Osteoblast (primary cell): ENCODE measurements around the gene KRTAP9-4. TPM values are rescaled to one million over a fixed set of nuclear protein-coding genes. Genes with fewer than 3 reads are reported as not detected.
"Not testable (repeated sequence)": the region's sequence is repeated elsewhere in the genome, so short reads cannot be mapped to it uniquely, and the experiment has no call there.

Experiments used
- DNase-seq: peaks from one replicate; pipeline ENCODE4 v3.0.0; 2011; ENCODE audit warnings: low spot score, mixed read lengths; ENCODE audit not compliant: insufficient read length; ENCODE audit errors: missing footprints
- H2AFZ ChIP-seq: 2 replicates; pipeline ENCODE4 v1.6.0; 2011; ENCODE audit warnings: mild to moderate bottlenecking, low read length
- H3K27ac ChIP-seq: 2 replicates; pipeline ENCODE4 v1.5.1; 2011; ENCODE audit warnings: mild to moderate bottlenecking, low read depth, low read length, moderate library complexity
- H3K27me3 ChIP-seq: 2 replicates; pipeline ENCODE4 v1.6.0; 2012; ENCODE audit warnings: mild to moderate bottlenecking, control low read depth, inconsistent platforms, low read length, moderate library complexity; ENCODE audit not compliant: insufficient read depth
- H3K36me3 ChIP-seq: 2 replicates; pipeline ENCODE4 v1.5.1; 2011; ENCODE audit warnings: mild to moderate bottlenecking, low read length, control low read depth, moderate library complexity; ENCODE audit not compliant: insufficient read depth
- H3K4me1 ChIP-seq: 2 replicates; pipeline ENCODE4 v1.5.1; 2011; ENCODE audit warnings: mild to moderate bottlenecking, low read length, control low read depth, moderate library complexity; ENCODE audit not compliant: insufficient read depth
- H3K4me2 ChIP-seq: 2 replicates; pipeline ENCODE4 v1.6.0; 2011; ENCODE audit warnings: mild to moderate bottlenecking, low read length; ENCODE audit not compliant: insufficient read depth
- H3K4me3 ChIP-seq: fragments of 200-600 bp; sonication (generic); 3 replicates; pipeline ENCODE4 v1.5.1; 2012; ENCODE audit warnings: mild to moderate bottlenecking, low read length, inconsistent platforms; ENCODE audit not compliant: insufficient read depth
- H3K79me2 ChIP-seq: 2 replicates; pipeline ENCODE4 v1.6.0; 2012; ENCODE audit warnings: mild to moderate bottlenecking, low read length, control low read depth, inconsistent platforms; ENCODE audit not compliant: insufficient read depth
- H3K9me3 ChIP-seq: 2 replicates; pipeline ENCODE4 v1.5.1; 2011; ENCODE audit warnings: low read depth, low read length, control low read depth
- H4K20me1 ChIP-seq: 2 replicates; pipeline ENCODE4 v1.6.0; 2012; ENCODE audit warnings: mild to moderate bottlenecking, low read length, control low read depth; ENCODE audit not compliant: insufficient read depth
- CTCF ChIP-seq: IDR thresholded peaks from 2 replicates; pipeline ENCODE4 v1.5.1; 2011; ENCODE audit warnings: mild to moderate bottlenecking, low read depth, low read length, moderate library complexity; ENCODE audit errors: extremely low read depth
- total RNA-seq: library from RNA; depleted of rRNA; stranded (reverse); fragments of >200 nt; gene quantifications from 2 replicates; pipeline ENCODE4 v1.2.3, GENCODE V29; 2012

The KRTAP9-4 gene
- total RNA-seq, 1 donor, result not detected

- H2AFZ ChIP-seq, result peak overlapping the region; percentile 4
- H3K4me2 ChIP-seq, result no peak overlapping the region
- H3K27me3 ChIP-seq, result no peaks in the 10 kb centered on the region
- H3K36me3 ChIP-seq, result no peaks in the 10 kb centered on the region
- no peak for TF ChIP-seq CTCF
- H3K4me3 ChIP-seq, result no peak overlapping the region
- H3K79me2 ChIP-seq, result no peaks in the 10 kb centered on the region
- no peaks in the 10 kb centered on the region for H4K20me1 ChIP-seq
- H3K4me1 ChIP-seq, result peaks cover 6% of the 10 kb centered on the region
- DNase-seq, result no peak
- H3K9me3 ChIP-seq, result no peaks in the 10 kb centered on the region
- no peak overlapping the region for H3K27ac ChIP-seq
Observed at GRCh38 chr17:41223821-41224220, 25.7 kb upstream of the KRTAP9-4 start.

- H3K4me1 ChIP-seq, result peaks cover 6% of the 10 kb centered on the region
- H3K36me3 ChIP-seq, result no peaks in the 10 kb centered on the region
- H3K79me2 ChIP-seq, result no peaks in the 10 kb centered on the region
- H3K4me3 ChIP-seq, result no peak overlapping the region
- H3K27me3 ChIP-seq, result no peaks in the 10 kb centered on the region
- H2AFZ ChIP-seq, result no peak overlapping the region
- no peaks in the 10 kb centered on the region for H3K9me3 ChIP-seq
- H4K20me1 ChIP-seq, result no peaks in the 10 kb centered on the region
- no peak for DNase-seq
- no peak overlapping the region for H3K27ac ChIP-seq
- TF ChIP-seq CTCF, result no peak
- no peak overlapping the region for H3K4me2 ChIP-seq
Observed at GRCh38 chr17:41226051-41226450, 23.4 kb upstream of the KRTAP9-4 start.

GRCh38 chr17:41226598-41227095 lies 22.8 kb upstream of the KRTAP9-4 start, which contains the start of gene KRTAP9-2:
TSS of gene KRTAP9-2 (plus strand) at chr17:41226648. CDS start at chr17:41226655, 7 bp downstream.
- H2AFZ ChIP-seq, H3K27ac ChIP-seq, DNase-seq, H3K36me3 ChIP-seq, H3K9me3 ChIP-seq, H3K79me2 ChIP-seq, H3K27me3 ChIP-seq, H3K4me3 ChIP-seq, H4K20me1 ChIP-seq, H3K4me1 ChIP-seq, H3K4me2 ChIP-seq: not testable (repeated sequence)

GRCh38 chr17:41230094-41230493 lies 19.4 kb upstream of the KRTAP9-4 start:
- Histone ChIP-seq H3K4me1 (no peaks in the 10 kb centered on the region), H3K79me2 (no peaks in the 10 kb centered on the region), H3K27me3 (peaks cover 3% of the 10 kb centered on the region), H3K27ac (no peak overlapping the region), H3K9me3 (no peaks in the 10 kb centered on the region), H3K4me3 (no peak overlapping the region), H4K20me1 (no peaks in the 10 kb centered on the region), H2AFZ (no peak overlapping the region), H3K36me3 (no peaks in the 10 kb centered on the region), H3K4me2 (no peak overlapping the region)
- TF ChIP-seq CTCF, result no peak
- DNase-seq, result no peak
